Fibroblast of skin of back (primary cell): ENCODE data around the gene TRIM69.

Source experiments
- DNase-seq: peaks from one replicate; pipeline ENCODE4 v3.0.0-alpha.2; 2013

TRIM69 gene

DNA sequence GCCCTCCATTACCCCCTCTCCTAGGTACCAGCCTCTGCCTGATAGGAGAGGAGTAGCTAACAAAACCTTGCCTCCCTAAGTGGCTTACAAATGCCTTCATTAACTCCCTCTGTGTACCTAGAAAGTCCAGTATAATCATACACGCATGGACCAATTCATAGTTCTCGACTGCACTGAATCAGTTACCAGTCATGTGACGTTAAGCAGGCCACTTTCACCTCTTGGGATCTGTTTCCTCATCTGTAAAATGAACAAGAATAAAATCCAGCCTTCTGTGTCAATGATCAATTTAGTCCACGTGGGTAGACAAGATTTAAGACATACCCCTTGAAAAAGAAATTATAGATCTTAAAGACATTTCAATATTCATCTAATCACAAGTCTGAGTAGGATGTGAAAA is 72.2 kb downstream of the TRIM69 start:
- no peak for DNase-seq

DNA sequence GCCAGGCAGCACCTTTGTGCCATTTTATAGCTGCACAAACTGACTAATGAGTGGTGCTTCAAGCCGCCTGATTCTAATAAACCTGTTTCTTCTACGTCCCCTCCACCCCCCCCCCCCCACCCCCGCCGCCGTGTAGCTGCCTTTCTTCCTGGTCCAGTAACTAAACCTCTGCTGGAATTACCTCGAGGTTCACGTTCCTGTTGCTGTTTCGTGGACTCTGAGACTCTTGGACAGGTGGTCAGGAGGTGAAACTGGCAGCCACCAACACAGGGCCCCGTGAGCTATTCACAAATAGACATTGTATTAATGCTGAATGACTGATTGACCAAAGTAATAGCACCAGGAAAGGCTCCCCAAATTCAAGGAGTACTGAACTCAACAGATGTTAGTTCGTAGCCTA is 73.9 kb downstream of the TRIM69 start:
- DNase-seq, result no peak

DNA sequence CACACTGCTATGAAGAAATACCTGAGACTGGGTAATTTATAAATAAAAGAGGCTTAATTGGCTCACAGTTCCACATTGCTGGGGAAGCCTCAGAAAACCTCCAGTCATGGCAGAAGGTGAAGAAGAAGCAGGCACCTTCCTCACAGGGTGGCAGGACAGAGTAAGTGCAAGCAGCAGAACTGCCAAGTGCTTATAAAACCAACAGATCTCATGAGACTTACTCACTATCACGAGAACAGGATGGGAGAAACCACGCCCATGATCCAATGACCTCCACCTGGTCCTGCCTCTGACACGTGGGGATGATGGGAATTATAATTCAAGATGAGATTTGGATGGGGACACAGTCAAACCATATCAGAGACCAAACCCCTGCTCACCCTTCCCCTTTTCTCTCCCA is 75.0 kb downstream of the TRIM69 start:
- no peak for DNase-seq

DNA sequence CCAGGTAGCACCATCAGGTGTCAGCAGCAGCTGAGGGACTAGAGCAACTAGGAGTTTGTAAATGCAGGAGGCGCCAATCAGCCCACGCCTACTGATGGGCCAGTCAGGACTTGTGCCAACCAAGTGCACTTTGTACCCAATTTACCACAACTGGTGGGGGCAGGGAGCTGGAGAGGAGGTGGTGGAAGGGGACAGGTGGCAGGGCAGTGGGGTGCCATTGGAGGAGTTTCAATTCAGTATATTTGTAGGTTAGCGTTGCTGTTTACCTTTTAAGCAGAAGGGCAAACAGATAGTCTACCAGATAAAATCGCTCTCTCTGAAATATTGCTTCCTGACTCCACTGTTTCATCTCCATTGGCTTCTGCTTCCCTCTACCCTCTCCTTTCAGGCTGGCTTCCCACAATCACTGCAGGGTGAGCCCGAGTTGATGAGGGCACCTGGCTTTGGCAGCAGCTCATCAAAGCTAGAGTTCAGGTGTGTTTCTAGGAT is 75.7 kb downstream of the TRIM69 start:
- no peak for DNase-seq

DNA sequence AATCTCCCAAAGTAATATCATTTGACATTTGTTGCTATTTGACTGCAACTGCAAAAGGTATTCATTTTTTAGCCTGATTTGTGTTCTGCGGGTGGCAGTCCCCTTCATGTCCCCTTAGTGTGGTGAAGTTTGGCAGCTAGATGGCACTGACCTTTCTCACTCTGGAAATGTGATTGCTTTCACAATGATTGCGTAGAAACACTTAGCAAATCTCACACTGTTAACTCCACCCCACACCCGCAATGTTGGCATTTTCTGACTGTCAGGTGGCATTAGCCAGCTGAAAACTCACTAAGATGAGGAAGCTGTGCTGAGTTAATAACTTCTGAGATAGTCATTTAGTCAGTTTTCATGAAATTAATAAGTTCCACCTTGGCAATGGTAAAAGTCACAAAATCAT is 76.9 kb downstream of the TRIM69 start:
- DNase-seq, result no peak
